ENCODE results near the gene CCDC63.
"Not testable (repeated sequence)": the region's sequence is repeated elsewhere in the genome, so short reads cannot be mapped to it uniquely, and the experiment has no call there.

CCDC63 gene

GRCh38 chr12:110936367-110937103, 89.7 kb downstream of the CCDC63 start:
- H3K4me2 ChIP-seq (ENCODE audit: low read length): no peak overlapping the region
- H3K9ac ChIP-seq (ENCODE audit: low read depth, low read length): no peak overlapping the region
- H3K27me3 ChIP-seq (ENCODE audit: control insufficient read depth, insufficient read depth, low read length): peaks cover 12% of the 10 kb centered on the region
- H3K4me1 ChIP-seq (ENCODE audit: control insufficient read depth, insufficient read depth, low read length): no peaks in the 10 kb centered on the region
- H3K36me3 ChIP-seq (ENCODE audit: insufficient read depth, low read length): no peaks in the 10 kb centered on the region
- H3K9me3 ChIP-seq (replicated peaks; ENCODE audit: low read length): no peaks in the 10 kb centered on the region
- H3K4me3 ChIP-seq (ENCODE audit: low read length): no peak overlapping the region

DNA sequence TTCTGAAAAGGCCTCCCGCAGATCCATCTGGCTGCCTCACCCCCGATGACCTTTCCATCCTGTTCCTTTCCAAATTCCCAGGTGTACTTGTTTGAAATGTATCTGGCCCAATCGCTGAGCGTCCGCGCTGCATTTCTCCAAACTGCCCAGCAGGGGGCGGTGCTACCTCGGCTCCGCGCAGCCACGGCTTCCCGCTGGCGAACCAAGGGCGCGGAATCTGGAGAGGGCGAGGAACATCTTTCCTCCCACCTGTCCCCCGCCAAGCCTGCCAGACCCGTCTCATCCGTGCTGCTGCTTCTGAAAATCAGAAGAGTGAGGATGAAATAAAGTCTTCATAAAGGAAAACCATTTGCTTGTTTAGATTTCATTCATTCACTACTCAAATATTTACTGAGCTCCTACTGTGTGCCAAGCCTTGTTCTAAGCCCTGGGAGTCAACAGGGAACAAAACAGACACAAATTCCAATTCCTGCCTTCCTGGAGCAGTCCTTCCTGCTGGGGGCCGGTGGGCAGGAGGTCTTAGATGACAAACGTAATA, 90.4 kb downstream of the CCDC63 start:
- Histone ChIP-seq H3K9ac (ENCODE audit: low read depth, low read length) (no peak overlapping the region), H3K36me3 (ENCODE audit: insufficient read depth, low read length) (no peaks in the 10 kb centered on the region), H3K4me1 (ENCODE audit: control insufficient read depth, insufficient read depth, low read length) (no peaks in the 10 kb centered on the region), H3K4me3 (ENCODE audit: low read length) (no peak overlapping the region), H3K27me3 (ENCODE audit: control insufficient read depth, insufficient read depth, low read length) (peaks cover 5% of the 10 kb centered on the region), H3K9me3 (replicated peaks; ENCODE audit: low read length) (no peaks in the 10 kb centered on the region), H3K4me2 (ENCODE audit: low read length) (no peak overlapping the region)

- no peaks in the 10 kb centered on the region for H3K36me3 ChIP-seq (ENCODE audit: insufficient read depth, low read length)
Measured at GRCh38 chr12:110940296-110940695, 93.5 kb downstream of the CCDC63 start.

GRCh38 chr12:110940933-110941332, 94.1 kb downstream of the CCDC63 start:
- peaks cover 3% of the 10 kb centered on the region for H3K27me3 ChIP-seq (ENCODE audit: control insufficient read depth, insufficient read depth, low read length)
- no peaks in the 10 kb centered on the region for H3K9me3 ChIP-seq (replicated peaks; ENCODE audit: low read length)
- H3K9ac ChIP-seq (ENCODE audit: low read depth, low read length): no peak overlapping the region
- no peak overlapping the region for H3K4me3 ChIP-seq (ENCODE audit: low read length)
- no peaks in the 10 kb centered on the region for H3K36me3 ChIP-seq (ENCODE audit: insufficient read depth, low read length)
- no peak overlapping the region for H3K4me2 ChIP-seq (ENCODE audit: low read length)
- H3K4me1 ChIP-seq (ENCODE audit: control insufficient read depth, insufficient read depth, low read length): no peaks in the 10 kb centered on the region

More at GRCh38 chr12:110940296-110940695, 93.5 kb downstream of the CCDC63 start:
- Histone ChIP-seq H3K4me3 (ENCODE audit: low read length) (no peak overlapping the region), H3K27me3 (ENCODE audit: control insufficient read depth, insufficient read depth, low read length) (peaks cover 3% of the 10 kb centered on the region), H3K9ac (ENCODE audit: low read depth, low read length) (no peak overlapping the region), H3K9me3 (replicated peaks; ENCODE audit: low read length) (no peaks in the 10 kb centered on the region), H3K4me2 (ENCODE audit: low read length) (no peak overlapping the region), H3K4me1 (ENCODE audit: control insufficient read depth, insufficient read depth, low read length) (no peaks in the 10 kb centered on the region)

GRCh38 chr12:110941391-110941790, 94.6 kb downstream of the CCDC63 start:
- Histone ChIP-seq H3K4me2 (ENCODE audit: low read length) (no peak overlapping the region), H3K9ac (ENCODE audit: low read depth, low read length) (no peak overlapping the region), H3K27me3 (ENCODE audit: control insufficient read depth, insufficient read depth, low read length) (peaks cover 3% of the 10 kb centered on the region), H3K36me3 (ENCODE audit: insufficient read depth, low read length) (no peaks in the 10 kb centered on the region), H3K9me3 (replicated peaks; ENCODE audit: low read length) (no peaks in the 10 kb centered on the region), H3K4me1 (ENCODE audit: control insufficient read depth, insufficient read depth, low read length) (no peaks in the 10 kb centered on the region), H3K4me3 (ENCODE audit: low read length) (no peak overlapping the region)

DNA sequence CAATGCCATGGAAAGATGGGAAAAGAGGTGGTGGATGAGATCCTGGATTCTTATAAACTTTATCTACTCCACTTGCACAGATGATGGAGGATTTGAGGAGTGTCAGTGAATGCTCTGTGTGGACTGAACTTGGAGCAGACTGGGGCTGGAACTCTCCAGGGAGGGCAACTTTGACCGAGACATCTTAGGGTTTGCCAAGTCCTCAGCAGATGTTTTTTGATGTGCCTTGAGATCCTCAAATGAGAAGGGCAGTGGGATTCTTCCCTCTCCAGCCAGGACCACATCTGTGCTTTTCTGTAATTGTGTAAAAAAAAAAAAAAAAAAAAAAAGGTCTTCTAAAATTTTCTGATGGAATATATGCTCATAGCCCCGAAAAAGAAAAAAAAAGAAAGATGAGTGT, 96.6 kb downstream of the CCDC63 start:
- Histone ChIP-seq H3K4me3 (ENCODE audit: low read length) (no peak overlapping the region), H3K9ac (ENCODE audit: low read depth, low read length) (no peak overlapping the region), H3K4me1 (ENCODE audit: control insufficient read depth, insufficient read depth, low read length) (no peaks in the 10 kb centered on the region), H3K9me3 (replicated peaks; ENCODE audit: low read length) (no peaks in the 10 kb centered on the region), H3K27me3 (ENCODE audit: control insufficient read depth, insufficient read depth, low read length) (peaks cover 3% of the 10 kb centered on the region), H3K4me2 (ENCODE audit: low read length) (no peak overlapping the region), H3K36me3 (ENCODE audit: insufficient read depth, low read length) (no peaks in the 10 kb centered on the region)

DNA sequence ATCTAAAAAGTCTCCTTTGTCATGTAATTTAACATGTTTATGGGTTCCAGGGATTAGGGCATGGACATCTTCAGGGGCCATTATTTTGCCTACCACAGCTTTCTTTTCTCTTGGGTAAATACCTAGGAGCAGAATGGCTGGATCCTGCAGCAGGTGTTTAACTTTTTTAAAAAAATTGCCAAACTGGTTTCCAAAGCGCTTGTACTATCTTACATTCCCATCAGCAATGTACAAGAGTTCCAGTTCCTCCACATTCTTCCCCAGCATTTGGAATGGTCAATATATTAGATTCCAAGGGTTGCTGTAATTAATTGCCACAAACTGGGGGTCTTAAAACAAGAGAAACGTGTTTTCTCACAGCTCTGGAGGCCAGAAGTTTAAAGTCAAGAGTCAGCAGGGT, 101.3 kb downstream of the CCDC63 start:
- no peaks in the 10 kb centered on the region for H3K4me1 ChIP-seq (ENCODE audit: control insufficient read depth, insufficient read depth, low read length)
- H3K9ac ChIP-seq (ENCODE audit: low read depth, low read length): no peak overlapping the region
- no peak overlapping the region for H3K4me2 ChIP-seq (ENCODE audit: low read length)
- no peak overlapping the region for H3K4me3 ChIP-seq (ENCODE audit: low read length)
- H3K27me3 ChIP-seq (ENCODE audit: control insufficient read depth, insufficient read depth, low read length): peaks cover 2% of the 10 kb centered on the region
- no peaks in the 10 kb centered on the region for H3K9me3 ChIP-seq (replicated peaks; ENCODE audit: low read length)
- H3K36me3 ChIP-seq (ENCODE audit: insufficient read depth, low read length): no peaks in the 10 kb centered on the region

DNA sequence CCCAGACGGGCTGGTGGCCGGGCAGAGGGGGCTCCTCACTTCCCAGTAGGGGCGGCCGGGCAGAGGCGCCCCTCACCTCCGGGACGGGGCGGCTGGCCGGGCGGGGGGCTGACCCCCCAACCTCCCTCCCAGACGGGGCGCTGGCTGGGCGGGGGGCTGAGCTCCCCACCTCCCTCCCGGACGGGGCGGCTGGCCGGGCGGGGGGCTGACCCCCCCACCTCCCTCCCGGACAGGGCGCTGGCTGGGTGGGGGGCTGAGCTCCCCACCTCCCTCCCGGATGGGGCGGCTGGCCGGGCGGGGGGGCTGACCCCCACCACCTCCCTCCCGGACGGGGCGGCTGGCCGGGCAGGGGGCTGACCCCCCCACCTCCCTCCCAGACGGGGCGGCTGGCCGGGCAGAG, 103.7 kb downstream of the CCDC63 start:
- H3K4me2 ChIP-seq (ENCODE audit: low read length); H3K9ac ChIP-seq (ENCODE audit: low read depth, low read length); H3K9me3 ChIP-seq (replicated peaks; ENCODE audit: low read length); H3K4me1 ChIP-seq (ENCODE audit: control insufficient read depth, insufficient read depth, low read length); H3K4me3 ChIP-seq (ENCODE audit: low read length); H3K36me3 ChIP-seq (ENCODE audit: insufficient read depth, low read length); H3K27me3 ChIP-seq (ENCODE audit: control insufficient read depth, insufficient read depth, low read length): not testable (repeated sequence)

DNA sequence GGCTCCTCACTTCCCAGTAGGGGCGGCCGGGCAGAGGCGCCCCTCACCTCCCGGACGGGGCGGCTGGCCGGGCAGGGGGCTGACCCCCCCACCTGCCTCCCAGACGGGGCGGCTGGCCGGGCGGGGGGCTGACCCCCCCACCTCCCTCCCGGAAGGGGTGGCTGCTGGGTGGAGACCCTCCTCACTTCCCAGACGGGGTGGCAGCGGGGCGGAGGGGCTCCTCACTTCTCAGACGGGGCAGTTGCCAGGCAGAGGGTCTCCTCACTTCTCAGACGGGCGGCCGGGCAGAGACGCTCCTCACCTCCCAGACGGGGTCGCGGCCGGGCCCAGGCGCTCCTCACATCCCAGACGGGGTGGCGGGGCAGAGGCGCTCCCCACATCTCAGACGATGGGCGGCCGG, 104.1 kb downstream of the CCDC63 start:
- not testable (repeated sequence) for H3K4me2 ChIP-seq (ENCODE audit: low read length); H3K4me3 ChIP-seq (ENCODE audit: low read length); H3K9ac ChIP-seq (ENCODE audit: low read depth, low read length); H3K27me3 ChIP-seq (ENCODE audit: control insufficient read depth, insufficient read depth, low read length); H3K9me3 ChIP-seq (replicated peaks; ENCODE audit: low read length); H3K36me3 ChIP-seq (ENCODE audit: insufficient read depth, low read length); H3K4me1 ChIP-seq (ENCODE audit: control insufficient read depth, insufficient read depth, low read length)

Measured in skeletal muscle satellite cell (primary cell).